DOHH2 (cell line): ENCODE measurements around the gene HDAC4.

Experiments used
- EZH2phosphoT487 ChIP-seq: fragments of 200-600 bp; sonication (generic); IDR thresholded peaks from 2 replicates; pipeline ENCODE4 v1.6.1; 2017; ENCODE audit warnings: borderline replicate concordance, mild to moderate bottlenecking, antibody characterized with exemption, low read length, moderate library complexity, mixed read lengths
- TF ChIP-seq, protein P1 (sequence below): fragments of 200-600 bp; sonication (generic); IDR thresholded peaks from one replicate; pipeline ENCODE4 v1.5.1; 2014; ENCODE audit warnings: antibody characterized with exemption, mild to moderate bottlenecking, low read depth, low read length; ENCODE audit not compliant: poor library complexity, severe bottlenecking

- TF ChIP-seq, protein P1, sequence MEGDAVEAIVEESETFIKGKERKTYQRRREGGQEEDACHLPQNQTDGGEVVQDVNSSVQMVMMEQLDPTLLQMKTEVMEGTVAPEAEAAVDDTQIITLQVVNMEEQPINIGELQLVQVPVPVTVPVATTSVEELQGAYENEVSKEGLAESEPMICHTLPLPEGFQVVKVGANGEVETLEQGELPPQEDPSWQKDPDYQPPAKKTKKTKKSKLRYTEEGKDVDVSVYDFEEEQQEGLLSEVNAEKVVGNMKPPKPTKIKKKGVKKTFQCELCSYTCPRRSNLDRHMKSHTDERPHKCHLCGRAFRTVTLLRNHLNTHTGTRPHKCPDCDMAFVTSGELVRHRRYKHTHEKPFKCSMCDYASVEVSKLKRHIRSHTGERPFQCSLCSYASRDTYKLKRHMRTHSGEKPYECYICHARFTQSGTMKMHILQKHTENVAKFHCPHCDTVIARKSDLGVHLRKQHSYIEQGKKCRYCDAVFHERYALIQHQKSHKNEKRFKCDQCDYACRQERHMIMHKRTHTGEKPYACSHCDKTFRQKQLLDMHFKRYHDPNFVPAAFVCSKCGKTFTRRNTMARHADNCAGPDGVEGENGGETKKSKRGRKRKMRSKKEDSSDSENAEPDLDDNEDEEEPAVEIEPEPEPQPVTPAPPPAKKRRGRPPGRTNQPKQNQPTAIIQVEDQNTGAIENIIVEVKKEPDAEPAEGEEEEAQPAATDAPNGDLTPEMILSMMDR, result no peak
- TF ChIP-seq EZH2phosphoT487, result no peak
These were observed 280.2 kb downstream of the HDAC4 start for GRCh38 chr2:239120664-239121063.
